Measurements from ENCODE around the gene SLC22A3.

Gene SLC22A3

GRCh38 chr6:160420969-160421556 is 72.9 kb downstream of the SLC22A3 start:
- ATAC-seq (ENCODE audit: low read depth), result no peak
- no peaks in the 10 kb centered on the region for H3K9me3 ChIP-seq (ENCODE audit: severe bottlenecking)

DNA sequence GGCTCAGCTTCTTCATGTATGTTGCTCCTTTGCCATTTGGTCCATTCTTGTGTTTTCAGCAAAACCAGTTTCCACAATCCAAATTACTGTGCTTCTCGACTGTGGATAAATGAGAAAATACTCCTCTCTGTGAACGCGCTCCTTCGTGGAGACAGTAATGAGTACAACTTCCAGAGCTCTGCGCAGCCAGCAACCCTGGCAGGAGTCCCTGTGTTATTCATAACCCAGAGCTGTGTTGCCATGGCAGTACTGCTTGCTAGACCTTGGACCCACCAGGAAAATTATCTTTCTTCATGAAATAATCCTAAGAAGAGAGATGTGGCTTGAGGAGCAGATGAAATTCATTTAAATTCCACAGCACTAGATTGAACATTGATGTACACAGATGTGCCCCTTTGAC is 73.7 kb downstream of the SLC22A3 start:
- ATAC-seq (ENCODE audit: low read depth) (no peak), DNase-seq (ENCODE audit: low spot score) (no peak)
- TF ChIP-seq, protein P1, sequence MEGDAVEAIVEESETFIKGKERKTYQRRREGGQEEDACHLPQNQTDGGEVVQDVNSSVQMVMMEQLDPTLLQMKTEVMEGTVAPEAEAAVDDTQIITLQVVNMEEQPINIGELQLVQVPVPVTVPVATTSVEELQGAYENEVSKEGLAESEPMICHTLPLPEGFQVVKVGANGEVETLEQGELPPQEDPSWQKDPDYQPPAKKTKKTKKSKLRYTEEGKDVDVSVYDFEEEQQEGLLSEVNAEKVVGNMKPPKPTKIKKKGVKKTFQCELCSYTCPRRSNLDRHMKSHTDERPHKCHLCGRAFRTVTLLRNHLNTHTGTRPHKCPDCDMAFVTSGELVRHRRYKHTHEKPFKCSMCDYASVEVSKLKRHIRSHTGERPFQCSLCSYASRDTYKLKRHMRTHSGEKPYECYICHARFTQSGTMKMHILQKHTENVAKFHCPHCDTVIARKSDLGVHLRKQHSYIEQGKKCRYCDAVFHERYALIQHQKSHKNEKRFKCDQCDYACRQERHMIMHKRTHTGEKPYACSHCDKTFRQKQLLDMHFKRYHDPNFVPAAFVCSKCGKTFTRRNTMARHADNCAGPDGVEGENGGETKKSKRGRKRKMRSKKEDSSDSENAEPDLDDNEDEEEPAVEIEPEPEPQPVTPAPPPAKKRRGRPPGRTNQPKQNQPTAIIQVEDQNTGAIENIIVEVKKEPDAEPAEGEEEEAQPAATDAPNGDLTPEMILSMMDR (IDR thresholded peaks at IDR 0.05; ENCODE audit: poor library complexity, severe bottlenecking), result no peak
- no peaks in the 10 kb centered on the region for H3K9me3 ChIP-seq (ENCODE audit: severe bottlenecking)
- H3K4me3 ChIP-seq (ENCODE audit: severe bottlenecking), result no peak overlapping the region
- no peak overlapping the region for H3K27ac ChIP-seq (ENCODE audit: poor library complexity, severe bottlenecking)
- H3K27me3 ChIP-seq (ENCODE audit: insufficient read depth, poor library complexity, severe bottlenecking), result no peaks in the 10 kb centered on the region
- H3K36me3 ChIP-seq (ENCODE audit: low read depth), result no peaks in the 10 kb centered on the region
- H3K4me1 ChIP-seq (ENCODE audit: insufficient read depth, poor library complexity, severe bottlenecking), result peaks cover 28% of the 10 kb centered on the region

More at GRCh38 chr6:160420969-160421556, 72.9 kb downstream of the SLC22A3 start:
- TF ChIP-seq, protein P1 (IDR thresholded peaks at IDR 0.05; ENCODE audit: poor library complexity, severe bottlenecking), result no peak
- Histone ChIP-seq H3K4me1 (ENCODE audit: insufficient read depth, poor library complexity, severe bottlenecking) (peaks cover 28% of the 10 kb centered on the region), H3K4me3 (ENCODE audit: severe bottlenecking) (no peak overlapping the region), H3K27me3 (ENCODE audit: insufficient read depth, poor library complexity, severe bottlenecking) (no peaks in the 10 kb centered on the region), H3K36me3 (ENCODE audit: low read depth) (no peaks in the 10 kb centered on the region), H3K27ac (ENCODE audit: poor library complexity, severe bottlenecking) (peak overlapping the region; percentile 71)
- no peak for DNase-seq (ENCODE audit: low spot score)

DNA sequence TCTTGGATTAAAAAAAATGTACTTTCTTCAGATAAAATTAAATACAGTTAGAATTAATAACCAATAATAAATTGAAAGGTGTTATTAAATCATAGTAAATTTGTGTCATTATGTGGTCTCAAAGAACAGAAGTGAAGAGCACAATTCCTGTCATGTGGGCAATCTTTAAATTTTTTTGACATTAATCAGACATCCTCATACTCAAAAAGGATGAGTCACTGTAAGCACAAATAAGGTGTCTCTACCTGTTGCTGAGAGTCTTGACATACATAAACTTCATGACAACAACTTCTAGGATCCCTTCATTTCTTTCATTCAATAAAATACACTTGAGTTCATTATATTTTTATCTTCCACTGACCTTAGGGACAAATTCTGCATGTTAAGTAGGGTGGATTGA is 76.1 kb downstream of the SLC22A3 start:
- no peaks in the 10 kb centered on the region for H3K36me3 ChIP-seq (ENCODE audit: low read depth)
- H3K4me1 ChIP-seq (ENCODE audit: insufficient read depth, poor library complexity, severe bottlenecking), result peaks cover 28% of the 10 kb centered on the region
- peak; percentile 83 for ATAC-seq (ENCODE audit: low read depth)
- H3K27me3 ChIP-seq (ENCODE audit: insufficient read depth, poor library complexity, severe bottlenecking), result no peaks in the 10 kb centered on the region
- H3K9me3 ChIP-seq (ENCODE audit: severe bottlenecking), result no peaks in the 10 kb centered on the region
- TF ChIP-seq, protein P1 (IDR thresholded peaks at IDR 0.05; ENCODE audit: poor library complexity, severe bottlenecking), result no peak
- no peak for DNase-seq (ENCODE audit: low spot score)
- peak overlapping the region; percentile 69 for H3K27ac ChIP-seq (ENCODE audit: poor library complexity, severe bottlenecking)
- no peak overlapping the region for H3K4me3 ChIP-seq (ENCODE audit: severe bottlenecking)

DNA sequence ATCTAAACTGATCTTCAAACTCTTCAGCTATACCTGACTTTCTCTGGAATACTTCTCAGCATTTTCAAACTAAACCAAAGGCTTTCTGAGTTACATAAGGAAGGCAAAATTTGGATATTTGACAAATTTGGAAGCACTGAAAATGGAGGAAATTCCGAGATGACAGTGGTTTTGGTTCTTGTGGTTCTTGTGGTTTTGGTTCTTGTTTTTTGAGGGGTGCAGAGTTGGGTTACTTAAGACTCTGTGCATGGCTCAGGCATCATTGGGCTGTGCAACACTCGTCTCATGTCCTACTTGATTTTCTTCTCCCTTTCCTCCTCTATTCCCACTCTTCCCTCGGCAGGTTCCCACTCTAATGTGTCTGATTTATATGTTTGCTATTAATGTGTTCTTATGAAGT is 78.0 kb downstream of the SLC22A3 start:
- Histone ChIP-seq H3K4me1 (ENCODE audit: insufficient read depth, poor library complexity, severe bottlenecking) (peaks cover 24% of the 10 kb centered on the region), H3K9me3 (ENCODE audit: severe bottlenecking) (no peaks in the 10 kb centered on the region), H3K27ac (ENCODE audit: poor library complexity, severe bottlenecking) (no peak overlapping the region), H3K27me3 (ENCODE audit: insufficient read depth, poor library complexity, severe bottlenecking) (no peaks in the 10 kb centered on the region), H3K4me3 (ENCODE audit: severe bottlenecking) (no peak overlapping the region), H3K36me3 (ENCODE audit: low read depth) (no peaks in the 10 kb centered on the region)
- TF ChIP-seq, protein P1 (IDR thresholded peaks at IDR 0.05; ENCODE audit: poor library complexity, severe bottlenecking), result no peak
- ATAC-seq (ENCODE audit: low read depth), result no peak
- DNase-seq (ENCODE audit: low spot score), result no peak

DNA sequence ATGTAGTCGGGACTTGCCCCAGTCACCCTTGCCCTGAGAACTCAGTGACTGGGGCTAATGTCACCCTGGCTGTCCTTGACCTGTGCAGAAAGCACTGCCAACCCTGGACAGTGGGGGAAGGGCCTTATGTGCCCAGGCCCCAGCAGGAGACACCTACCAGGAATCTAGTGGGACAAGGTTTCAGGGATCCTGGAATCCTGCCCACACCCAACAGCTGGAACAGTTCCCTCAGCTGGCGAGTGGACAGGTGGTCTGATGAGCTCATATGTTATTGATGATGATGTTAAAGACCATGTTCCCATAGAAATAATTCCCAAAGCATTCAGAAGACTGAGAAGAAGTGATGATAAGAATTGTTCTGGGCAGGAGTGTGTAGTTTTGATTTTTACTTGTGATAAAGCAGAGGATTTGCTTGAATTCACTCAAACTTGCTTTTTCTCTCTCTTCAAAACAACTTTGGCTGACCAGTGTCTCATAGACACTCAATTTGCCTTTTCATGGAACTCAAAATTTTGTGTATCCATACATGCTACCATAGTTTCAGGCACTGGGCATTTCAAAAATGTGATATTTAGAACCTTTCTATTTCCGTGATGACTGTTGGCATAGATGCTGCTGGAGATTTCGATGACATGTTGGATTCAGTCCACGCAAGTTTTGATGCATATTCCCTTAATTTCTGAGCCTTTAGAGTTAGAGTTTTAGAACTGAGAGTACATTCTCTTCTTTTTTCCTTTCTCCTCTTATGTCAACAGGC is 79.3 kb downstream of the SLC22A3 start:
- ATAC-seq (ENCODE audit: low read depth), result no peak
- no peaks in the 10 kb centered on the region for H3K27me3 ChIP-seq (ENCODE audit: insufficient read depth, poor library complexity, severe bottlenecking)
- peaks cover 32% of the 10 kb centered on the region for H3K4me1 ChIP-seq (ENCODE audit: insufficient read depth, poor library complexity, severe bottlenecking)

More for the DNA sequence above, 79.3 kb downstream of the SLC22A3 start:
- no peaks in the 10 kb centered on the region for H3K9me3 ChIP-seq (ENCODE audit: severe bottlenecking)
- no peak overlapping the region for H3K4me3 ChIP-seq (ENCODE audit: severe bottlenecking)
- no peak overlapping the region for H3K27ac ChIP-seq (ENCODE audit: poor library complexity, severe bottlenecking)
- no peak for DNase-seq (ENCODE audit: low spot score)
- no peaks in the 10 kb centered on the region for H3K36me3 ChIP-seq (ENCODE audit: low read depth)
- TF ChIP-seq, protein P1 (IDR thresholded peaks at IDR 0.05; ENCODE audit: poor library complexity, severe bottlenecking), result no peak
